Measurements from ENCODE around the gene EXO1. TPM values are rescaled to one million over a fixed set of nuclear protein-coding genes. Genes with fewer than 3 reads are reported as not detected.

The EXO1 gene
- total and polyA plus RNA-seq, 9 of the 15 experiments (the other 6 are each of a cell fraction or from before 2014, with no cell fraction given), result 36.0 to 125 (median 83.9) TPM

DNA sequence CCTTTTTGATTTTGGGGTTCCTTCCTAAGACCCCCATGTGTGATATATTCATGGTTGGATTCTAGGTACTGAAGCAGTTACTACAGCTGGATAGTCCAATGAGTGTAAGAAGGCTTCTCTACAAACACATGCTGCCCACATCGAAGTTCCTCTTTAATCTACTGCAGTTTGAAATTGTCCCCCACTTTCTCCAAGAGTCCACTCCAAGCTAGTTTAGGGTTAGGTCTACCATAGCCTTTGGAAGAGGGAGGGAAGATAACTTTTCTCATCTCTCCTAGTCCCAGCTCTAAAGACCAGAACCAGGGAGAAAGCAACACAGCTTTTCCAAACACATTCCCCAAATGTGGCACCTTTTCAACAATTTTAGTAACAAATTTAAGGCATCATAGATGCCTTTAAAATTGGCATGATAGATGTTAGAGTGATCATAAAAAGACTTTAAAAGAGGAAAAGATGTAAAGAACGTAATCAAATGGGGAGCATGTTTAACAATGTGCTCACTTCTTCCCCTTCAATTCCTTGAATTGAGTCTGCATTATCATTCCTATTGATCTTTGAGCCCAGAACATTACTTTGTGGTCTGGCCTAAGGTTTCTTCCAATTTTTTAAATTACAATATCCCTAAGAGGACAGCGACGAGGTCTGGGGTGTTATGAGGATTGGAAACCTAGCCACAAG, 1.0 kb upstream of the EXO1 start (continued):
- TF ChIP-seq MYC (IDR thresholded peaks at IDR 0.05; ENCODE audit: low read depth, low read length), result peak; percentile 29; the same call in 1 of the 2 replicates
- TF ChIP-seq MYC (CRISPR knock-in tag; IDR thresholded peaks at IDR 0.05; ENCODE audit: borderline replicate concordance, low read depth), result no peak
- TF ChIP-seq ARNT (IDR thresholded peaks at IDR 0.05), result 0 out of 4 replicates have a peak, but pooled peaks of 1 of the 2 experiments have one; percentile 52
- TF ChIP-seq, protein P1, sequence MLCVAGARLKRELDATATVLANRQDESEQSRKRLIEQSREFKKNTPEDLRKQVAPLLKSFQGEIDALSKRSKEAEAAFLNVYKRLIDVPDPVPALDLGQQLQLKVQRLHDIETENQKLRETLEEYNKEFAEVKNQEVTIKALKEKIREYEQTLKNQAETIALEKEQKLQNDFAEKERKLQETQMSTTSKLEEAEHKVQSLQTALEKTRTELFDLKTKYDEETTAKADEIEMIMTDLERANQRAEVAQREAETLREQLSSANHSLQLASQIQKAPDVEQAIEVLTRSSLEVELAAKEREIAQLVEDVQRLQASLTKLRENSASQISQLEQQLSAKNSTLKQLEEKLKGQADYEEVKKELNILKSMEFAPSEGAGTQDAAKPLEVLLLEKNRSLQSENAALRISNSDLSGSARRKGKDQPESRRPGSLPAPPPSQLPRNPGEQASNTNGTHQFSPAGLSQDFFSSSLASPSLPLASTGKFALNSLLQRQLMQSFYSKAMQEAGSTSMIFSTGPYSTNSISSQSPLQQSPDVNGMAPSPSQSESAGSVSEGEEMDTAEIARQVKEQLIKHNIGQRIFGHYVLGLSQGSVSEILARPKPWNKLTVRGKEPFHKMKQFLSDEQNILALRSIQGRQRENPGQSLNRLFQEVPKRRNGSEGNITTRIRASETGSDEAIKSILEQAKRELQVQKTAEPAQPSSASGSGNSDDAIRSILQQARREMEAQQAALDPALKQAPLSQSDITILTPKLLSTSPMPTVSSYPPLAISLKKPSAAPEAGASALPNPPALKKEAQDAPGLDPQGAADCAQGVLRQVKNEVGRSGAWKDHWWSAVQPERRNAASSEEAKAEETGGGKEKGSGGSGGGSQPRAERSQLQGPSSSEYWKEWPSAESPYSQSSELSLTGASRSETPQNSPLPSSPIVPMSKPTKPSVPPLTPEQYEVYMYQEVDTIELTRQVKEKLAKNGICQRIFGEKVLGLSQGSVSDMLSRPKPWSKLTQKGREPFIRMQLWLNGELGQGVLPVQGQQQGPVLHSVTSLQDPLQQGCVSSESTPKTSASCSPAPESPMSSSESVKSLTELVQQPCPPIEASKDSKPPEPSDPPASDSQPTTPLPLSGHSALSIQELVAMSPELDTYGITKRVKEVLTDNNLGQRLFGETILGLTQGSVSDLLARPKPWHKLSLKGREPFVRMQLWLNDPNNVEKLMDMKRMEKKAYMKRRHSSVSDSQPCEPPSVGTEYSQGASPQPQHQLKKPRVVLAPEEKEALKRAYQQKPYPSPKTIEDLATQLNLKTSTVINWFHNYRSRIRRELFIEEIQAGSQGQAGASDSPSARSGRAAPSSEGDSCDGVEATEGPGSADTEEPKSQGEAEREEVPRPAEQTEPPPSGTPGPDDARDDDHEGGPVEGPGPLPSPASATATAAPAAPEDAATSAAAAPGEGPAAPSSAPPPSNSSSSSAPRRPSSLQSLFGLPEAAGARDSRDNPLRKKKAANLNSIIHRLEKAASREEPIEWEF (CRISPR knock-in tag; IDR thresholded peaks at IDR 0.05), result 0 out of 2 replicates have a peak, but pooled peaks have one; percentile 56
- 0 out of 4 replicates have a peak, but pooled peaks of 1 of the 2 experiments have one; percentile 4 for TF ChIP-seq RAD21 (CRISPR knock-in tag; conservative IDR thresholded peaks at IDR 0.05 in 1 of 2, IDR thresholded peaks at IDR 0.05 in 1 of 2)
- 0 out of 2 replicates have a peak, but pooled peaks have one; percentile 4 for TF ChIP-seq LCOR (CRISPR knock-in tag; IDR thresholded peaks at IDR 0.05)
- TF ChIP-seq ZNF134 (CRISPR knock-in tag; conservative IDR thresholded peaks at IDR 0.05), result no peak
- peak; percentile 58 for TF ChIP-seq L3MBTL2 (IDR thresholded peaks at IDR 0.05)
- TF ChIP-seq ZNF644 (tag; IDR thresholded peaks at IDR 0.05; ENCODE audit: low read depth), result 0 out of 2 replicates have a peak, but pooled peaks have one; percentile 23
- 0 out of 4 replicates have a peak, but pooled peaks of 1 of the 2 experiments have one; percentile 3 for TF ChIP-seq MAZ (CRISPR knock-in tag; conservative IDR thresholded peaks at IDR 0.05 in 1 of 2, IDR thresholded peaks at IDR 0.05 in 1 of 2)
- TF ChIP-seq, protein P2, sequence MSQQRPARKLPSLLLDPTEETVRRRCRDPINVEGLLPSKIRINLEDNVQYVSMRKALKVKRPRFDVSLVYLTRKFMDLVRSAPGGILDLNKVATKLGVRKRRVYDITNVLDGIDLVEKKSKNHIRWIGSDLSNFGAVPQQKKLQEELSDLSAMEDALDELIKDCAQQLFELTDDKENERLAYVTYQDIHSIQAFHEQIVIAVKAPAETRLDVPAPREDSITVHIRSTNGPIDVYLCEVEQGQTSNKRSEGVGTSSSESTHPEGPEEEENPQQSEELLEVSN (IDR thresholded peaks at IDR 0.05; ENCODE audit: borderline replicate concordance in 1 of 2, extremely low read depth in 1 of 2, insufficient read depth in 1 of 2, insufficient read length in 1 of 2, low read depth in 1 of 2, low read length in 1 of 2, poor library complexity in 1 of 2, severe bottlenecking in 1 of 2), result peak in 1 of 2 experiments; percentile 27
- no peak for TF ChIP-seq CHD2 (IDR thresholded peaks at IDR 0.05; ENCODE audit: low read depth, low read length)
